Measurements from ENCODE around the gene CRB2.

DNA sequence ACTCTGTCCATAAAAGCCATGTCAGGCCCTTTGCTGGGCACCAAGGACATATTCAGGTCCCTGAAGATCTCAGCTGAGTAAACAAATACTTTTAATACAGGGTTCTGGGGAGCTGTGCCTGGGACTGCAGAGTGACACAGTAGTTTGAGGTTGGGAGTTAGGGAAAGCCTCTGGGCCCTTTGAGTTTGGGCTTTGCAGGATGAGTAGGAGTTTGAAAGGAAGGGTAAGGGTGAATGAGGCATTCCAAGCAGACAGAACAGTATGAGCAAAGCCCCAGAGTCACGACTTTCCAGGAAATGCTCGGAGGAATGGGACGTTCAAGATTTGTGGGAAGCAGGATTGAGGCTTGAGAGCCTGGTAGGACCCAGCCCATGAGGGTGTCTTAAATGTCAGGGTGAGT lies 13.3 kb downstream of the CRB2 start:
- TF ChIP-seq, protein P1, sequence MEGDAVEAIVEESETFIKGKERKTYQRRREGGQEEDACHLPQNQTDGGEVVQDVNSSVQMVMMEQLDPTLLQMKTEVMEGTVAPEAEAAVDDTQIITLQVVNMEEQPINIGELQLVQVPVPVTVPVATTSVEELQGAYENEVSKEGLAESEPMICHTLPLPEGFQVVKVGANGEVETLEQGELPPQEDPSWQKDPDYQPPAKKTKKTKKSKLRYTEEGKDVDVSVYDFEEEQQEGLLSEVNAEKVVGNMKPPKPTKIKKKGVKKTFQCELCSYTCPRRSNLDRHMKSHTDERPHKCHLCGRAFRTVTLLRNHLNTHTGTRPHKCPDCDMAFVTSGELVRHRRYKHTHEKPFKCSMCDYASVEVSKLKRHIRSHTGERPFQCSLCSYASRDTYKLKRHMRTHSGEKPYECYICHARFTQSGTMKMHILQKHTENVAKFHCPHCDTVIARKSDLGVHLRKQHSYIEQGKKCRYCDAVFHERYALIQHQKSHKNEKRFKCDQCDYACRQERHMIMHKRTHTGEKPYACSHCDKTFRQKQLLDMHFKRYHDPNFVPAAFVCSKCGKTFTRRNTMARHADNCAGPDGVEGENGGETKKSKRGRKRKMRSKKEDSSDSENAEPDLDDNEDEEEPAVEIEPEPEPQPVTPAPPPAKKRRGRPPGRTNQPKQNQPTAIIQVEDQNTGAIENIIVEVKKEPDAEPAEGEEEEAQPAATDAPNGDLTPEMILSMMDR (IDR thresholded peaks at IDR 0.05), result no peak
- TF ChIP-seq POLR2A (IDR thresholded peaks at IDR 0.05), result no peak

All from heart left ventricle (tissue), 13 donors.